DND-41 (cell line): ENCODE data around the gene CHSY3.

Experiments
- CTCF ChIP-seq: IDR thresholded peaks from 2 replicates; pipeline ENCODE4 v1.5.1; 2012; ENCODE audit warnings: borderline replicate concordance, low read length, moderate library complexity, mild to moderate bottlenecking; ENCODE audit not compliant: poor library complexity, severe bottlenecking; ENCODE audit errors: extremely low read depth
- EZH2 ChIP-seq: IDR thresholded peaks from 3 replicates; pipeline ENCODE4 v1.6.1; 2012; ENCODE audit warnings: borderline replicate concordance, low read depth, mild to moderate bottlenecking, moderate library complexity, low read length, inconsistent platforms; ENCODE audit not compliant: severe bottlenecking

- TF ChIP-seq CTCF: no peak
- no peak for TF ChIP-seq EZH2
Observed at GRCh38 chr5:129991780-129992179, 87.5 kb downstream of the CHSY3 start.
